ENCODE results near the gene BTBD8.
A peak's percentile ranks its signal among the peaks of the same experiment; 100 is the strongest.
"Not testable (repeated sequence)": the region's sequence is repeated elsewhere in the genome, so short reads cannot be mapped to it uniquely, and the experiment has no call there.

Gene BTBD8

DNA sequence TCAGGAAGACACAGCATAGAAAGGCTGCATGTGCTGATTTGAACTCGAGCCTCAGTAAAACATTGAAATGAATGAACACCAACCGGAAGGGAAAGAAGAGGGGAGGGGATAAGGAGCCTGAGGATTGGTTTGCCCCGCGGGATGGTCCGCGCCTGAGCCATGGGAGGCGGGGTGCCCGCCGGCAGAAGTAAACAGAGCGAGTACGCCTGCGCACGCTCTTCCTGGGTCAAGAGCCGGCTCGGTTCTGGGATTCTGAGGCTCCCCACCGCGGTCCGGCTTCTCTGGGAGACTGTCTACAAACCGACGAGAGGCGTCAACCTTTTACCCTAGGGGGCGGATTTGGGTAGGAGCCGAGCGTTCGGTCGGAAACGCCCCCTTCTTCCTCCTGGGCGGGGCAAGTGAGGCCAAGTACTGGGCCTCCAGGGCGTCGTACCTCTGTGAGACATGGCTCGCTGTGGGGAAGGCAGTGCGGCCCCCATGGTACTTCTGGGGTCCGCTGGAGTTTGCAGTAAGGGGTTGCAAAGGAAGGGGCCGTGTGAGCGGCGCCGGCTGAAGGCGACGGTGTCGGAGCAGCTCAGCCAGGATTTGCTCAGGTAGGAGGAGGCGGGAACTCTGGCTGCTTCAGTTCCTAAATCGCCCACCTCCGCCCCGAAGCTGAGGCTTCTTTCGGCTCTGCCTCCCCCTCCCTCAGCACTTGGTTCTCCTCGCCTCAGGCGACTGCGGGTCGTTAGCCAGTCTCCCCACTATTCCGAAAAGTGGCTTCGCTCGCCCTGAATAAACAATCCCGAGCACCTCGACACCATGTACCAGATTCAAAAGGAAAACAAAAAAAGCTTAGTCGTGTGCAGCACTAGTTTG is at the start of gene BTBD8:
Gene BTBD8, plus strand, starts transcription at position 218 of the 858 bp plus-strand sequence. Its CDS starts 227 bp downstream, at position 445.
- peak; percentile 56 for FAIRE-seq
- peak; percentile 43 for DNase-seq (ENCODE audit: extremely low spot score, insufficient read length, low read depth)

DNA sequence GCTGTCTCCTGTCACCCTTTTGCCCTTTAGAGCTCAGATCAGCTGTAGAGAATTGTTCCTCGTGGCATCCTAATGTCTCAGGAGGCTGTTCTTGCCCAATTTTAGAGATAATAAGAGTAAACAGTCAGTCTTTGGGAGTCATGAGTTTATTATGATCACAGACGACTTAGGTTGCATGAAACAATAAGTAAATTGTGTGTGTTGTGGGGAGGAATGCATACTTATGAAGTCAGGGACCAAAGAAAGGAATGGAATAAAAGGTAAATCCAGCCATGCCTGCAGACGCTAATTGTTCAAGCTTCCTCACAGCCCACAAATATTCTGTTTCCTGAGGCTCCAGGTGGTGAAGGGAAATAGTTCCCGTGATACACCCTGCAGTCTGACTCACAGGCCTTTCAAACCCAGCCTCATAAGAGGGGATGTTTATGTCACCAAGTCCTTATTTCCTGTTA is 49.5 kb upstream of the BTBD8 start:
- DNase-seq (ENCODE audit: extremely low spot score, insufficient read length, low read depth) (no peak), FAIRE-seq (no peak)

DNA sequence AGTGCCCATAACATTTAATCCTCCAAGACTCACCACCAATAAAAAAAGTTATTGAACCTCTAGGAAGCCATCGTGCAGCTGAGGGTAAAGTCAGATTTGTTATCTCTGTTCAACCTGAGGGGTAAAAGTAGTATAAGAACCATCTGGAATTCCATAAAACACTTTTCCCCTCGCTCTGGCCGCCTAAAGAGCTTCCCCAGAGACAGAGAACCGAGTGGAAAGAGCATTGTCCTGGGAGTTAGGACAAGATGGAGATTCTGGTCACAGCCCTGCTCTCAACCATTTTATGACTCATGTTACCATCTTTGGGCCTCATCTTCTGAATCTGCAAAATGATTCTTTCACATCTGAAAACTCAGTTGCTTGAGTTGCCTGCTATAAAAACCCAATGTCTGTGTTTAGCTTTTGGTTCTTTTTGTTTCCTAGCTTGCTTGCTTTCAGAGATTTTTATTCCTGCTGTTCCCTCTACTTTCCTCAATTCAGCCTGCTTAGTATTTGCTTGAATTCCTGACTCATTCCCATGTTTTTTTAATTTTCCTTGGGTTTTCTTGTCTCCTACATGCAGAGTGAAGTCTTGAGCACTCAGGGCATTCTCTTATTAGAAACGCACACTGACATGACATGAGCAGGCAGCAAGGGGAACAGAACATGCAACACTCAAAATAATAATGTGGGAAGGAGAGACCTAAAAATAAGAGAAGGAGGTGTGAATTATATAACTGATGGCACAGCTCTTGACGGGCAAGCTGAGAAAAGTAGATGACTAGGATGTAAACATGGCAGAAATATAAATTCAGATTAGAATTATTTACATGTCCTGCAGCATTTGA is 48.6 kb upstream of the BTBD8 start:
- no peak for FAIRE-seq
- DNase-seq (ENCODE audit: extremely low spot score, insufficient read length, low read depth) = no peak

DNA sequence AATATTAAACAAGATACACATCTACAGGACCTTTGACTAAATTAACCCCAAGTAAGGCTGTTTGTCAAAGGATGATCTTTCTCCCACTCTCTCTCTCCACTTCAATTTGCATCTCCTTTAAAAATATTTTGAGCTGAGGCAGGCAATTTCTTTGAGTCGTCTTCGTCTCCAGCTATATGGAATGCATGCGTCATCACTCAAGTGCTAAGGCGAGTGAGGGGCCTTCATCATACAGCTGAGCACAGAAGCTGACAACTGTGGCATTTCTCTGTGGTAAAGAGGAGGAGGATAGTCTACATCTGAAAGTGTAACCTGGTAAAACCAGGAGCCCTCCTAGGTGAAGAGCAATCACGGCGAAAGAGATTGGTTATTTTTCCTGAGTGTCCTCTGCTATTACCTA is 42.7 kb upstream of the BTBD8 start:
- no peak for DNase-seq (ENCODE audit: extremely low spot score, insufficient read length, low read depth)
- no peak for FAIRE-seq

DNA sequence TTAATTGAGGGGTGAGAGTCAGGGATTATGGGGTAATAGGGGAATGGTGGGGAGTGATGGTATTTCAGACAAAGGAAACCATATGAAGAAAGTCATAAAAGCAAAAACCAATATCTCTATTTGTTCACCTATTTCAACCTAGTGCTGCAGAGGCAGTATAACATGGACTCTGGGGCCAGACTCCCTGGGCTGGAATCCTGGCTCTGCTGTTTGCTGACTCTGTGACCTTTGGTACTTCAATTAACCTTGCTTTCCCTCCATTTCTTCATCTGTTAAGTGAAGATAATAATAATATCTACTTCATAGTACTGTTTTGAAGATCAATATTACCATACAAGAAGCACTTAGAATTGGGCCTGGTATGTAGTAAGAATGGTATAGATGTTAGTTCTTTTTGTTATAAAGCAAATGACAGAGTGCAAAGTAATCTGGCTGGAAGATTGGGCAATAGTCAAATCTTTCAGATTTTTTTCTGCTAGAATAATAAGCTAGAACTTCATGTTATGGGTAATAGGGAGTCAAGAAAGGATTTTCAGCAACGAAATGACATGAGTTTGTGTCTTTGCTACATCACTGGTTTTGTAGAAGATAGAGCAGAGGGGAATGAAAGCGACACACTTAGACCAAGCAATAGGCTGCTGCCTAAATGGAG is 41.3 kb upstream of the BTBD8 start:
- DNase-seq (ENCODE audit: extremely low spot score, insufficient read length, low read depth) (no peak), FAIRE-seq (no peak)

DNA sequence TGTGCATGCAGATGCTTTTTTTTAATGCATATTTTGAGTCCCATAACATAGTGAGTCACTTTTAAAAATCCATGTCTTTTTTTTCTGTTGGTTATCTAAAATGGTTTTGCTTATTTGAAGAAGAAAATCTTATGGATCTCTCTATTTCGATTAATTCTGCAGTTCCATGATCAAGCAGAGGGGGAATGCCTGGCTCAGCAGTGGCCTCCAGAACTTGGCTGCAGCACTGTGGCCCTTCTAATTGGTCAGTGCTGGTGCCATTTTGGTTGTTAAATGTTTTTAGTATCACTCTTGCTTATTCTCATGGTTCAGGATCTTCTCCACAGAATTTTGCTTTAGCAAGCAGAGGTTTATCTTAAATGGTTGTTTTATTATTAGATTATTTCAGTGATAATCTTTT is 39.2 kb upstream of the BTBD8 start:
- no peak for FAIRE-seq
- no peak for DNase-seq (ENCODE audit: extremely low spot score, insufficient read length, low read depth)

DNA sequence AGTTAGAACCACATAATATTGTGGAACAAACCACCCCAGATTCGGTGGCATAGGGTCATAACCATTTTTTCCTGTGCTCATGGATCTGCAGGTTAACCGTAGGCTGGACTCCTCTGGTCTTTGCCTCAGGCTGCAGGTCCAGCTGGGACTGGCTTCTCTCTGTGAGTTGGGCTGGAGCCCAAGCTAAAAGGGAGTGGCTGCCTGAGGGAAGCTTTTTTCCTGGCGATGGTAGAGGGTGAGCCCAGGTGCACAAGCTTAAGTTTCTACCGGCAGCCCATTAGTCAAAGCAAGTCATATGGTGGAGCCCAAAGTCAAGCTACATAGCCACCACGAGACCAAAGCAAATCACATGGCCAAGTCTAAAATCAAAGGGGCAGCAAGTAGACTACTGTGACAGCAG is 36.5 kb upstream of the BTBD8 start:
- FAIRE-seq (no peak), DNase-seq (ENCODE audit: extremely low spot score, insufficient read length, low read depth) (no peak)

DNA sequence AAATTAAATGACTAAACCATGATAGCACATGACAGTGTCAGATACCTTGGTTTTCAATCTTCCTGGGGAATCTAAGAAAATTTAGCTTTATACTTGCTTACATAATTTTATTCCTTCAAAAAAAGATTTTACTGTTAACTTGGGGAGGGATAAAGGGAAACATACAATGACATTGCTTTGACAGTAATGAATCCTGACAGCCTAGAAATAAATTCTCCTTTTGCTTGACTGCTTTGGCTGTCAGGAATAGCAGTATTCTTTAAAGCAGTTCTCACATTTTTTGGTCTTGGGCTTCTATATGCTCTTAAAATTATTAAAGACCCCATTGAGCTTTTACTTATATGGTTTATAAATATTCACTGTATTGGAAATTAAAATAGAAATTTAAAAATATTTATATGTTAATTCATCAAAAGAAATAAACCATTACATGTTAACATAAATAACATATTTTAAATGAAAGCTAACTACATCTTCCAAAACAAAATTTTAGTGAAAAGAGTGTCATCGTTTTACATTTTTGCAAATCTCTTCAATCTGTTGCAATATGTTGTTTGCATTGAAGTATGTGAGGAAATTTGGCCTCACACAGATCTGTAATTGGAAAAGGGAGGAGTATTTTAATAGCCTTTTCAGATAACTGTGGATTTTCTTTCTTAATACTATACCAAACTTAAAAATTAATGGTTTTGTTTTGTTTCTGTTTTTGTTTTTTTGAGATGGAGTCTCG is 34.2 kb upstream of the BTBD8 start:
- DNase-seq (ENCODE audit: extremely low spot score, insufficient read length, low read depth) (no peak), FAIRE-seq (no peak)

DNA sequence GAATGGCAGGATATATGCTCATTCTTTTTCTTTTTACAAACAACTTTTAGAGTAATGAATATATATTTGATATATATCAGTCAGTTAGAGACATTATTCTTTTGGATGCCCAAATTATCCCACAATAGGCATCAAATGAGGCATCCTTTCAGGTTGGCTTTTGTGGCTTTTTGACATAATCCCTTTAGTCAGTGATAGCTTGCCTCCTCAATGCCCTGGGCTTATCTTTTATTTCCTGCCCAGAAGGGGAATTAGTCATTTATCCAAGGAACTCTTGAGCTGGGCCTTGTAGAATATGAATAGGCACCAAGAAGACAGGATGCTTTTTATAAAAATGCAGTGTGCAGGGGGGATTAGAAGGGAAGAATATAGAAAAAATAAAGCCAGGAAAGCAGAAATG is 28.2 kb upstream of the BTBD8 start:
- FAIRE-seq = no peak
- DNase-seq (ENCODE audit: extremely low spot score, insufficient read length, low read depth) = no peak

DNA sequence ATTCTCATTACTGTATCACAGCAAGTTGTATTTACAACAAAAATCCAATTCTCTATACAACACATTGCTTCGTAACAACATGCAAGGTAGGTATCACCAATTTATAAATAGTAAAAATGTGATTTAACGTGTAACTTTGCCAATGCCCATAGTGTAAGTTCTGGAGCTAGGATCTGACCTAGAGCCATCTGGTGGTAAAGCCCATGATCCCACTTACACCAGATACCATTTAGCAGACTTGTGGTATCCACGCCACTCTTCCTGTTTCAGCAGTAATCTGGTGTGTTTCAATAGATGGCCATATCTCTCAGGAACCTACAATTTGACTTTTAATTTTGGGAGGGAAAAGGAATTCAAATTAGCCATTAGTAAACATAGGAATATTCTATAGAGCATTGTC is 15.1 kb upstream of the BTBD8 start:
- no peak for DNase-seq (ENCODE audit: extremely low spot score, insufficient read length, low read depth)
- FAIRE-seq = no peak

DNA sequence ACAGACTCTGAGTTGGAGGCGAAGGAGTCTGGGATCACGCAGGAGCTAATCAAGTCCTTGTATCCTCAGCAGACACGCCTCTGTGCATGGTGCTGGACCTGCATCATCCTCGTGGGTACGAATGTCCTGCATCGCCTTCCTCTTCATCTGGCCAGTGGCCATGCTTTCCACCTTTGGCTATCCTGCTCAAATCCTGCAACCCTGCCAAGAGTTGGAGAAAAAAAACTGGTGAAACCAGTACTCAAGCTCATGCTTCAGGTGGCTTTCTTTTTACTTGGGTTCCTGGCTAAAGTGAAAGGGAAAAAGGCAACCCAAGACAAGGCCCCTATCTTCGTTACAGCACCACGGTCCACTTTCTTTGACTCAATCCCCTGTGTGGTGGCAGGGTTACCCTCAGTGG is 13.8 kb upstream of the BTBD8 start:
- DNase-seq (ENCODE audit: extremely low spot score, insufficient read length, low read depth) = no peak
- FAIRE-seq = no peak

DNA sequence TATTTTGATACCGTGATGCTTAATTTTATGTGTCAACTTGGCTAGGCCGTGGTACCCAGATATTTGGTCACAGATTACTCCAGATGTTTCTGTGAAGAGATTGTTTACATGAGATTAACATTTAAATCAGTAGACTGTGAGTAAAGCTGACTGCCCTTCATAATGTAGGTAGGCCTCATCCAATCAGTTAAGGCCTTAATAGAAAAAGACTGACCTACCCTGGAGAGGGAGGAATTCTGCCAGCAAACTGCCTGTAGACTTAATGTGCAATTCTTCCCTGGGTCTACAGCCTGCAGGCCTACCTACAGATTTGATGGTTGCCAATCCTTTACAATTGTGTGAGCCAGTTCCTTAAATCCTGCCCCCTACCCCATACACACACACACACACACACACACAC is 9.3 kb upstream of the BTBD8 start:
- FAIRE-seq (no peak), DNase-seq (ENCODE audit: extremely low spot score, insufficient read length, low read depth) (no peak)

DNA sequence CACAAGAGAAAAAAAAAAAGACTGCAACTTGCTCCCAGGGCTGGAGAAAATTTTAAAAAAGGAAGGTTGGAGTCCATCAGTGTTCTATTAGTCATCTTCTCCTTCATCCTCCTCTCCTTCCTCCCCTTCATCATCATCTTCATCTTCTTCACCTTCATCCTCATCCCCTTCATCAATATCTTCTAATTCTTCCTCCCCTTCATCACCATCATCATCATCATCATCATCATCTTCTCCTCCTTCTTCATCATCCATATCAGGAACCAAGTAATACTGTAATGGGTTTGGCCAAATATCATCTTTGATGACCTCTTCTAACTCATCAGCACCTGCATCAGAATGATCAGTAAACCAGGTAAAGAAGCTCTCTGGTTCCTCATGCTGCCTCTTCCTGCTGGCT is 5.7 kb upstream of the BTBD8 start:
- not testable (repeated sequence) for FAIRE-seq; DNase-seq (ENCODE audit: extremely low spot score, insufficient read length, low read depth)

DNA sequence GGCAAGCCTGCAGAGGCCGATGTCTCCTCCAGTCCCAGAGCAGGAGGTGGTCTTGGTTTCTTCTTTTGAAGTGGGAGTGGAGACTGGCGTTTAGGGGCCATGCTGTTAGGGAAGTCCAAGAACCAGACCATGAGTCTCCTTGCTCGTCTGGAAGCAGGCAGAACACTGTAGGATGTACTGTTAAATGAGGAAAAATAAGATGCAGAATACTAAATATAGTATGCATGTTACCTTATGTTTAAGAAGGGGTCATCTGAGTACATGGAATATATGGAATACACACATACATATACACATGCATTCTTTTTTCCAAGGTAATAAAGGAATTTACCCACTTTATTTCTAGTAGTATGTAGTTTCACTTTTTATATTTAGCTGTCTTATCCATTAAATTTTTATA is 4.8 kb upstream of the BTBD8 start, which contains the start of gene SETSIP:
Gene SETSIP, minus strand, starts transcription at position 101 of the 400 bp plus-strand sequence. Its CDS starts 0 bp downstream, at position 101.
- no peak for FAIRE-seq
- DNase-seq (ENCODE audit: extremely low spot score, insufficient read length, low read depth) = no peak

DNA sequence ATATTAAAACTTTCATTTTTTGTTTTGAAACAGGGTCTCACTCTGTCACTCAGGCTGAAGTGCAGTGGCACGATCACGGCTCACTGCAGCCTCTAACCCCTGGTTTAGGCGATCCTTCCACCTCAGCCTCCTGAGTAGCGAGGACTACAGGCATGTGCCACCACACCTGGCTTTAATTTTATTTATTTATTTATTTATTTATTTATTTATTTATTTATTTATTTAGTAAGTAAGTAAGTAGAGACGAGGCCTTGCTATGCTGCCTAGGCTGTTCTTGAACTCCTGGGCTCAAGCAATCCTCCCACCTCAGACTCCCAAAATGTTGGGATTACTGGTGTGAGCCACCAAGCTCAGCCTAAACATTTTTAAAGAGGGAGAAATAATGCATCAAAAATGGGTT is 3.8 kb upstream of the BTBD8 start:
- FAIRE-seq (no peak), DNase-seq (ENCODE audit: extremely low spot score, insufficient read length, low read depth) (no peak)

DNA sequence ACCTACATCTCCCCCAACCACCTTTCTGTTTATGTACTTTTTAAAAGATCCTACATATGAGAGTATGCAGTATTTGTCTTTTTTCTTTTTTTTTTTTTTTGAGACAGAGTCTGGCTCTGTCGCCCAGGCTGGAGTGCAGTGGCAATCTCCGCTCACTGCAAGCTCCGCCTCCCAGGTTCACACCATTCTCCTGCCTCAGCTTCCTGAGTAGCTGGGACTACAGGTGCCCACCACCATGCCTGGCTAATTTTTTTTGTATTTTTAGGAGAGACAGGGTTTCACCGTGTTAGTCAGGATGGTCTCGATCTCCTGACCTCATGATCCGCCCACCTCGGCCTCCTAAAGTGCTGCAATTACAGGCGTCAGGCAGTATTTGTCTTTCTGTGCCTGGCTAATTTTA is 2.1 kb upstream of the BTBD8 start:
- not testable (repeated sequence) for FAIRE-seq; DNase-seq (ENCODE audit: extremely low spot score, insufficient read length, low read depth)

DNA sequence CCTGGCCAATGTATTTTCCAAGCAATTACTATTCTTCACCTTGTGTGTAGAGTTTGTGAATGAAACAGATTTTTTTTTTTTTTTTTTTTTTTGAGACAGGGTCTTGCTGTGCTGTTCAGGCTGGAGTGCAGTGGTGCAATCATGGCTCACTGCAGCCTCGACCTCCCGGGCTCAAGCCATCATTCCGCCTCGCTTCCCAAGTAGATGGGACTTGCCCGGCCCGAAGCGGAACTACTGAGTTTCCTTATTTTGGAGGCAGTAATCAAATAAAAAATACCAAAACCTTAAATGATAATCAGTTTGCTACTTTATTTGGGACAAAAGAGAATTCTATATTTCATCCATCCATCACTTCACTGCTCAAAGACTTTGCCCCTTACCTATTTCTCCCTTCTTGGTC is 704 bp upstream of the BTBD8 start:
- DNase-seq (ENCODE audit: extremely low spot score, insufficient read length, low read depth) (no peak), FAIRE-seq (no peak)

DNA sequence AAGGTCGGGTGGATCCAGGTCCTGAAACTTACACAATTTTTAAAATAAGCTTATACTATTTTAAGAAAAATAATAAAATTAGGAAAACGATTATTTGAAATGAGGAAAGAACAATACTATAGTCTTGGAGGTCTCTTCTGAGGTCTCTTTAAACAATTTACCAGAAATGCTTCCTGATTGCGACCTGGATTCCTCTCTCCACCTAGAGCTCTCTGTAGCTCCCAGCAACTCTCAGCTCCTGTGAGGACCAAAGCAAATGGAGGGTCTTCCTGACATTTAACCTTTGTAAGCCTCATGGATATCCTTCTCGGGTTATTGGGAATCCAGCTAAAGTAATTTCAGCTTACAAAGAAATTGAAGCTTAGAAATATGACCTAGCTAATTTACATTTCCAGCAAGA is 886 bp downstream of the BTBD8 start:
- DNase-seq (ENCODE audit: extremely low spot score, insufficient read length, low read depth) = no peak
- no peak for FAIRE-seq

DNA sequence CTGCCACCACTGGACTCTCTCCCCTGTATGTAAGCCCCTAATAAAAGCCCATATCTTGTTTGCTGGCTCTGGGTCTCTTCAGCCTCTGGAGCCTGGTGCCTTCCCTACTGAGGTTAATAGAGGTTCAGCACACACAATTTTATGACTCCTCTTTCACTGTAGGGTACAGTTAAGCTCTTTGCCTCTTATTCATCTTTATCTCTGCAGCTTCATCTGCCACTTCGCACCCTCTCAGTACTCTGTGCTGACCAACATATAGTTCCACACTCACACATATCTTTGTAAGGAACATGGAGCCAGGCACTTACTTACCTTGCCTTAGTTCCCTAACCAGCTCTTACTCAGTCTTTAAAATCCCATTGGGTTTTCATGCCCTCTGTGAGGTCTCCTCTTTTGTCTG is 4.5 kb downstream of the BTBD8 start:
- no peak for DNase-seq (ENCODE audit: extremely low spot score, insufficient read length, low read depth)
- no peak for FAIRE-seq

DNA sequence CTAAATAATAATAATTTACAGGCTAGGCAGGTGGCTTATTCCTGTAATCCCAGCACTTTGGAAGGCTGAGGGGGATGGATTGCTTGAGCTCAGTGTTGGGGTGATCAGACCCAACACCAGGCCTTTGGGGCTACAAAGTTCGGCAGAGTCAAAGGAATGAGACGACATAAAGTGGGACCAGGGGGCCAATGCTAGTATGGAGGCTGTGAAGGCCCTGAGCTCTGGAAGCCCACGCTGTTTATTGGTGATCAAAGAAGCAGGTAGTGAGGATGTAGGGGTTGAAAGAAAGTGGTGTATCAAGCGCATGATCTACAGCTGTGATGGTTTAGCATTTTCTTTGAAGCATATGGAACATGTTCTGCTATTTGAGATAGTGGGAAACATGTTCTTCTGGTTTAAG is 5.6 kb downstream of the BTBD8 start:
- FAIRE-seq = no peak
- no peak for DNase-seq (ENCODE audit: extremely low spot score, insufficient read length, low read depth)

Measured in GM18507 (cell line).